ENCODE measurements around the gene EGLN2. TPM values are rescaled to one million over a fixed set of nuclear protein-coding genes. Genes with fewer than 3 reads are reported as not detected.

The EGLN2 gene
- total RNA-seq, 1 donor from 2014 or later = 47.8 TPM

DNA sequence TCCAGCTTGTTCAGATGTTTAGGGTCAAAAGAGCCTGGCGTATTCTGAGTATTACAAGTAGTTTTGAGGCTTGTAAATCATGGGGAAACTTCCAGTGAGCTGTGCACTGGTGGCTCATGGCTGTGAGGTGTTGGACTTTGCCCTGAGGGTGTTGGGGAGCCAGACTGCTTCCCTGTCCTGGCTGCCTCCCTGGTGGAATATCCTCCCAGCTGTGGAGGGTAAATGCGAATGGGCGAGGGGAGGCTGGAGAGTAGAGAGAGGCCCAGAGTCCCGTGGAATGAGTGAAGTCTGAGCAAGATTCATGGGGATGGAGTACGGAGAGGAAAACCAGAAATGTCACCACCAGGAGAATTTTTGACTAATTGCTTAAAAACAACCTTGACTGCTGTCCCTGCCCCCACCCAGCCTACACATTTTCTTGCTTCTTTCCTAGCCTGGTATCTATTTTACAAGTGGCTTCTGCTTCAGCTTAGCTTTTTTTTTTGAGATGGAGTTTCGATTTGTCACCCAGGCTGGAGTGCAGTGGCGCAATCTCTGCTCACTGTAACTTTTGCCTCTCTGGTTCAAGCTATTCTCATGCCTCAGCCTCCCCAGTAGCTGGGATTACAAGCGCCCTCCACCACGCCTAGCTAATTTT is 44.3 kb upstream of the EGLN2 start:
- TF ChIP-seq, protein P1, sequence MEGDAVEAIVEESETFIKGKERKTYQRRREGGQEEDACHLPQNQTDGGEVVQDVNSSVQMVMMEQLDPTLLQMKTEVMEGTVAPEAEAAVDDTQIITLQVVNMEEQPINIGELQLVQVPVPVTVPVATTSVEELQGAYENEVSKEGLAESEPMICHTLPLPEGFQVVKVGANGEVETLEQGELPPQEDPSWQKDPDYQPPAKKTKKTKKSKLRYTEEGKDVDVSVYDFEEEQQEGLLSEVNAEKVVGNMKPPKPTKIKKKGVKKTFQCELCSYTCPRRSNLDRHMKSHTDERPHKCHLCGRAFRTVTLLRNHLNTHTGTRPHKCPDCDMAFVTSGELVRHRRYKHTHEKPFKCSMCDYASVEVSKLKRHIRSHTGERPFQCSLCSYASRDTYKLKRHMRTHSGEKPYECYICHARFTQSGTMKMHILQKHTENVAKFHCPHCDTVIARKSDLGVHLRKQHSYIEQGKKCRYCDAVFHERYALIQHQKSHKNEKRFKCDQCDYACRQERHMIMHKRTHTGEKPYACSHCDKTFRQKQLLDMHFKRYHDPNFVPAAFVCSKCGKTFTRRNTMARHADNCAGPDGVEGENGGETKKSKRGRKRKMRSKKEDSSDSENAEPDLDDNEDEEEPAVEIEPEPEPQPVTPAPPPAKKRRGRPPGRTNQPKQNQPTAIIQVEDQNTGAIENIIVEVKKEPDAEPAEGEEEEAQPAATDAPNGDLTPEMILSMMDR (IDR thresholded peaks at IDR 0.05; ENCODE audit: borderline replicate concordance) = no peak
- Histone ChIP-seq H3K27ac (replicated peaks) (no peak overlapping the region), H3K9me3 (replicated peaks) (no peaks in the 10 kb centered on the region), H3K36me3 (peaks cover 45% of the 10 kb centered on the region), H3K4me1 (peaks cover 54% of the 10 kb centered on the region), H3K4me3 (no peak overlapping the region), H3K27me3 (ENCODE audit: low read depth) (no peaks in the 10 kb centered on the region)
- intact Hi-C loops (cut with micrococcal nuclease) = loop anchor here (5.0 kb wide), 1 partner anchor 97 kb away; no protein-coding TSS in a partner anchor
- DNase-seq = no peak

- Histone ChIP-seq H3K27me3 (ENCODE audit: low read depth) (no peaks in the 10 kb centered on the region), H3K27ac (replicated peaks) (no peak overlapping the region), H3K9me3 (replicated peaks) (no peaks in the 10 kb centered on the region), H3K4me1 (peaks cover 49% of the 10 kb centered on the region), H3K4me3 (no peak overlapping the region), H3K36me3 (peaks cover 50% of the 10 kb centered on the region)
- DNase-seq = no peak
- TF ChIP-seq, protein P1 (IDR thresholded peaks at IDR 0.05; ENCODE audit: borderline replicate concordance) = no peak
- intact Hi-C loops (cut with micrococcal nuclease) = no loop called here
Measured at GRCh38 chr19:40755248-40755624, 43.8 kb upstream of the EGLN2 start.

GRCh38 chr19:40755791-40756190 is 43.2 kb upstream of the EGLN2 start:
- no peak for DNase-seq
- H3K9me3 ChIP-seq (replicated peaks) = no peaks in the 10 kb centered on the region
- intact Hi-C loops (cut with micrococcal nuclease) = no loop called here
- H3K27me3 ChIP-seq (ENCODE audit: low read depth) = no peaks in the 10 kb centered on the region
- H3K4me1 ChIP-seq = peaks cover 49% of the 10 kb centered on the region
- TF ChIP-seq, protein P1 (IDR thresholded peaks at IDR 0.05; ENCODE audit: borderline replicate concordance) = no peak
- H3K27ac ChIP-seq (replicated peaks) = no peak overlapping the region
- no peak overlapping the region for H3K4me3 ChIP-seq
- H3K36me3 ChIP-seq = peaks cover 55% of the 10 kb centered on the region

DNA sequence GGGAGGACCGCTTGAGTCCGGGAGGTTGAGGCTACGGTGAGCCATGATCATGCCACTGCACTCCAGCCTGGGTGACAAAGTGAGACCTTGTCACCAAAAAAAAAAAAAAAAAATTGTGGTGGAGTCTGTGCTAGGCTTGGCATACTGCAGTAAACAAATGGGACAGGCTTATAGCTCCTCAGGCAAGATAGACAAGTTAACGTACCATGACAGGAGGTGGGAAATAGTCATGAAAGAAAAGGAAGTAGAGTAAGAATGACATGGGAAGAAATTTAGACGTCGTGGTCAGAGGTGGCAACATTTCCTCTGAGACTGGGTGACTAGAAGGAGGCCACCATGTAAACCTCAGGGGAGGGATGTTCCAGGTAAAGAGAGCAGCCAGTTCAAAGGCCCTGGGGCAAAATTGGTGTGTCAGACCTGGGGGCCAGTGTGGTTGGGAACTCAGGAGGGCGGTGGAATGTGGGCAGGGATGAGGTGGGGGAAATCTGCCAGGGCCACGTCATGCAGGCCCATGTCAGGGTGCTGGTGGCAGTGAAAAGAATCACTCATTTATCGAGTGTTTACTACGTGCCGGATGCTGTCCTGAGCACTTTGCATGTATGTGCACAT is 42.4 kb upstream of the EGLN2 start:
- DNase-seq = no peak
- Histone ChIP-seq H3K27ac (replicated peaks) (no peak overlapping the region), H3K9me3 (replicated peaks) (no peaks in the 10 kb centered on the region), H3K36me3 (peaks cover 62% of the 10 kb centered on the region), H3K4me1 (peaks cover 45% of the 10 kb centered on the region), H3K4me3 (no peak overlapping the region), H3K27me3 (ENCODE audit: low read depth) (no peaks in the 10 kb centered on the region)
- TF ChIP-seq, protein P1 (IDR thresholded peaks at IDR 0.05; ENCODE audit: borderline replicate concordance) = no peak
- intact Hi-C loops (cut with micrococcal nuclease) = no loop called here

- TF ChIP-seq, protein P1 (IDR thresholded peaks at IDR 0.05; ENCODE audit: borderline replicate concordance) = no peak
- Histone ChIP-seq H3K9me3 (replicated peaks) (no peaks in the 10 kb centered on the region), H3K27me3 (ENCODE audit: low read depth) (no peaks in the 10 kb centered on the region), H3K4me1 (peaks cover 28% of the 10 kb centered on the region), H3K36me3 (peaks cover 81% of the 10 kb centered on the region), H3K4me3 (no peak overlapping the region), H3K27ac (replicated peaks) (no peak overlapping the region)
- intact Hi-C loops (cut with micrococcal nuclease) = no loop called here
- no peak for DNase-seq
Measured at GRCh38 chr19:40758491-40758890, 40.5 kb upstream of the EGLN2 start.
